CD4-positive, alpha-beta T cell (primary cell): ENCODE measurements around the gene PDE4A. TPM values are rescaled to one million over a fixed set of nuclear protein-coding genes. Genes with fewer than 3 reads are reported as not detected.
A peak's percentile ranks its signal among the peaks of the same experiment; 100 is the strongest.
"Not testable (repeated sequence)": the region's sequence is repeated elsewhere in the genome, so short reads cannot be mapped to it uniquely, and the experiment has no call there.

Experiments
- ATAC-seq: fragments of 200-7000 bp; cut with Tn5 transposase; one replicate; pipeline ENCODE4 v1.10.0; 2022; ENCODE audit warnings: mild to moderate bottlenecking; ENCODE audit not compliant: poor library complexity
- CTCF ChIA-PET: fragments of 350-600 bp; sonication (Branson Sonifier 250); formaldehyde crosslinking; loops from one replicate; lab custom pipeline; 2021; ENCODE audit warnings: antibody characterized with exemption, inconsistent platforms; lab: Charles Lee
- POLR2A ChIA-PET: fragments of 350-600 bp; sonication (Branson Sonifier 250); formaldehyde crosslinking; loops from one replicate; lab custom pipeline; 2021; ENCODE audit warnings: antibody characterized with exemption, inconsistent platforms; lab: Charles Lee
- DNase-seq, 14 experiments: peaks; one replicate each; pipeline ENCODE4 v3.0.0-alpha.2; 2013 to 2020; ENCODE audit warnings: mixed read lengths in 2 of 14
- H3K27ac ChIP-seq, 2 donors: one replicate each; pipeline versions ENCODE4 v1.5.1 to v1.7.0; 2013; ENCODE audit warnings: low read length in 2 of 2, low read depth in 1 of 2, mild to moderate bottlenecking in 1 of 2
- H3K27me3 ChIP-seq, 2 experiments: 1 replicate in 1 of 2; 2 replicates in 1 of 2; pipeline versions ENCODE4 v1.6.1 to v1.7.0; 2013; ENCODE audit warnings: low read length in 2 of 2, control low read depth in 1 of 2, mild to moderate bottlenecking in 1 of 2, moderate library complexity in 1 of 2; ENCODE audit not compliant: insufficient read depth in 2 of 2, control insufficient read depth in 1 of 2
- H3K36me3 ChIP-seq: one replicate; pipeline ENCODE4 v1.6.1; 2013; ENCODE audit warnings: low read length, control low read depth; ENCODE audit not compliant: insufficient read depth
- H3K4me1 ChIP-seq: one replicate; pipeline ENCODE4 v1.6.1; 2013; ENCODE audit warnings: low read length, control low read depth; ENCODE audit not compliant: insufficient read depth
- H3K4me3 ChIP-seq: one replicate; pipeline ENCODE4 v1.5.1; 2013; ENCODE audit warnings: mild to moderate bottlenecking, low read length, moderate library complexity
- H3K9me3 ChIP-seq, 2 experiments: 1 replicate in 1 of 2; 2 replicates in 1 of 2; pipeline versions ENCODE4 v1.6.1 to v1.7.0; 2013; ENCODE audit warnings: low read length in 2 of 2, mild to moderate bottlenecking in 2 of 2, control low read depth in 1 of 2, moderate library complexity in 1 of 2; ENCODE audit not compliant: control insufficient read depth in 1 of 2, insufficient read depth in 1 of 2
- H3K27ac Mint-ChIP-seq: one replicate; pipeline ENCODE4 v1.8.0; 2020; ENCODE audit warnings: mixed read lengths
- H3K27me3 Mint-ChIP-seq: one replicate; pipeline ENCODE4 v1.8.0; 2021; ENCODE audit warnings: mixed read lengths
- H3K36me3 Mint-ChIP-seq: one replicate; pipeline ENCODE4 v1.8.0; 2021; ENCODE audit warnings: low read depth, mixed read lengths
- H3K4me1 Mint-ChIP-seq: one replicate; pipeline ENCODE4 v1.8.0; 2021; ENCODE audit warnings: low read depth, mixed read lengths
- H3K4me3 Mint-ChIP-seq: one replicate; pipeline ENCODE4 v1.8.0; 2020; ENCODE audit warnings: mild to moderate bottlenecking, mixed read lengths
- H3K9me3 Mint-ChIP-seq: one replicate; pipeline ENCODE4 v1.8.0; 2020; ENCODE audit warnings: mixed read lengths
- CTCF ChIP-seq: fragments of 200-600 bp; IDR thresholded peaks from one replicate; pipeline ENCODE4 v1.8.0; 2022; ENCODE audit warnings: antibody characterized with exemption, mild to moderate bottlenecking
- intact Hi-C, 2 experiments: fragments of 100-400 bp; cut with DNase I in 1 of 2; cut with micrococcal nuclease in 1 of 2; formaldehyde crosslinking; loops; one replicate each; pipeline versions ENCODE4 v1.15.1 to v1.9.0; 2023 to 2025; cut with DNase I, micrococcal nuclease
- total RNA-seq, 174 experiments: library from RNA in 2 of 174; stranded (reverse) in 2 of 174; gene quantifications; one replicate each; pipeline ENCODE4 v1.2.3 and lab custom pipeline; 2021 to 2026

PDE4A gene
- total RNA-seq, 2 experiments from 2014 or later: 1.5 to 2.1 TPM

- Mint-ChIP-seq H3K27me3 (no peaks in the 10 kb centered on the region), H3K36me3 (no peaks in the 10 kb centered on the region), H3K27ac (no peak overlapping the region), H3K4me3 (peak overlapping the region; percentile 42), H3K4me1 (peaks cover 3% of the 10 kb centered on the region), H3K9me3 (no peaks in the 10 kb centered on the region)
- DNase-seq: peak; percentile 72 to 94 (median 81)
- Histone ChIP-seq H3K4me3 (peak overlapping the region; percentile 56), H3K4me1 (peaks cover 14% of the 10 kb centered on the region), H3K9me3 (no peaks in the 10 kb centered on the region), H3K27ac (no peak overlapping the region), H3K36me3 (no peaks in the 10 kb centered on the region), H3K27me3 (no peaks in the 10 kb centered on the region)
- ATAC-seq: peak; percentile 83
- CTCF ChIA-PET: no interaction called here
- intact Hi-C loops: no loop called here
- TF ChIP-seq CTCF: no peak
- POLR2A ChIA-PET: interaction anchor here (1.4 kb wide), 1 partner anchor 42 kb away, joined by 4 read pairs; no protein-coding TSS in a partner anchor
Measured at GRCh38 chr19:10461047-10461949, 41.0 kb downstream of the PDE4A start.

DNA sequence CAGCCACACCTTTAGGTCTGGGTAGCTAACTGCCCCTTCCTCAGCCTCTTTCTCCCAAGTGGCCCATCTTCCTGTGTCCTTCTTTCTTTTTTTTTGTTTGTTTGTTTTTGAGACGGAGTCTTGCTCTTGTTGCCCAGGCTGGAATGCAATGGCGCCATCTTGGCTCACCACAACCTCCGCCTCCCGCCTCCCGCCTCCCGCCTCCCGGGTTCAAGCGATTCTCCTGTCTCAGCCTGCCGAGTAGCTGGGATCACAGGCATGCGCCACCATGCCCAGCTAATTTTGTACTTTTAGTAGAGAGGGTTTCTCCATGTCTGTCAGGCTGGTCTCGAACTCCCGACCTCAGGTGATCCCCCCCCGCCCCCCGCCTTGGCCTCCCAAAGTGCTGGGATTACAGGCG, 41.7 kb downstream of the PDE4A start:
- peak overlapping the region; percentile 11 for H3K4me3 Mint-ChIP-seq
- CTCF ChIA-PET, H3K36me3 Mint-ChIP-seq, intact Hi-C loops, H3K27ac ChIP-seq, H3K9me3 Mint-ChIP-seq, H3K4me3 ChIP-seq, DNase-seq, H3K9me3 ChIP-seq, H3K27me3 Mint-ChIP-seq, ATAC-seq, H3K36me3 ChIP-seq, H3K4me1 Mint-ChIP-seq, H3K27ac Mint-ChIP-seq, H3K27me3 ChIP-seq: not testable (repeated sequence)
- H3K4me1 ChIP-seq: peaks cover 14% of the 10 kb centered on the region
- POLR2A ChIA-PET: interaction anchor here (1.4 kb wide), 1 partner anchor 43 kb away, joined by 4 read pairs; no protein-coding TSS in a partner anchor

GRCh38 chr19:10462557-10462956, 42.2 kb downstream of the PDE4A start:
- POLR2A ChIA-PET: no interaction called here
- peaks cover 14% of the 10 kb centered on the region for H3K4me1 ChIP-seq
- no peaks in the 10 kb centered on the region for H3K36me3 ChIP-seq
- CTCF ChIA-PET: no interaction called here
- no peak overlapping the region for H3K27ac ChIP-seq
- no peak for ATAC-seq
- peaks cover 3% of the 10 kb centered on the region for H3K4me1 Mint-ChIP-seq
- H3K9me3 ChIP-seq: no peaks in the 10 kb centered on the region
- TF ChIP-seq CTCF: no peak
- H3K9me3 Mint-ChIP-seq: no peaks in the 10 kb centered on the region
- H3K27me3 ChIP-seq: no peaks in the 10 kb centered on the region
- H3K4me3 Mint-ChIP-seq: no peak overlapping the region
- H3K4me3 ChIP-seq: no peak overlapping the region
- DNase-seq: no peak
- no peak overlapping the region for H3K27ac Mint-ChIP-seq
- H3K36me3 Mint-ChIP-seq: no peaks in the 10 kb centered on the region
- intact Hi-C loops: no loop called here
- no peaks in the 10 kb centered on the region for H3K27me3 Mint-ChIP-seq
